ENCODE data around the gene GRB2.

GRCh38 chr17:75439287-75439686 is 33.8 kb upstream of the GRB2 start:
- TF ChIP-seq ZNF274 (IDR thresholded peaks at IDR 0.05; ENCODE audit: low read depth, low read length) (no peak), SUZ12 (IDR thresholded peaks at IDR 0.05; ENCODE audit: extremely low read depth, insufficient read depth, insufficient read length) (no peak)
